HG03354 (cell line): ENCODE results near the gene MIEN1.
"Not testable (repeated sequence)": the region's sequence is repeated elsewhere in the genome, so short reads cannot be mapped to it uniquely, and the experiment has no call there.

ENCODE experiments used
- ATAC-seq: cut with Tn5 transposase; IDR thresholded peaks from one replicate; pipeline ENCODE4 v1.9.1; 2021; ENCODE audit warnings: mild to moderate bottlenecking; ENCODE audit not compliant: unreplicated experiment, poor library complexity, severe bottlenecking

Gene MIEN1

DNA sequence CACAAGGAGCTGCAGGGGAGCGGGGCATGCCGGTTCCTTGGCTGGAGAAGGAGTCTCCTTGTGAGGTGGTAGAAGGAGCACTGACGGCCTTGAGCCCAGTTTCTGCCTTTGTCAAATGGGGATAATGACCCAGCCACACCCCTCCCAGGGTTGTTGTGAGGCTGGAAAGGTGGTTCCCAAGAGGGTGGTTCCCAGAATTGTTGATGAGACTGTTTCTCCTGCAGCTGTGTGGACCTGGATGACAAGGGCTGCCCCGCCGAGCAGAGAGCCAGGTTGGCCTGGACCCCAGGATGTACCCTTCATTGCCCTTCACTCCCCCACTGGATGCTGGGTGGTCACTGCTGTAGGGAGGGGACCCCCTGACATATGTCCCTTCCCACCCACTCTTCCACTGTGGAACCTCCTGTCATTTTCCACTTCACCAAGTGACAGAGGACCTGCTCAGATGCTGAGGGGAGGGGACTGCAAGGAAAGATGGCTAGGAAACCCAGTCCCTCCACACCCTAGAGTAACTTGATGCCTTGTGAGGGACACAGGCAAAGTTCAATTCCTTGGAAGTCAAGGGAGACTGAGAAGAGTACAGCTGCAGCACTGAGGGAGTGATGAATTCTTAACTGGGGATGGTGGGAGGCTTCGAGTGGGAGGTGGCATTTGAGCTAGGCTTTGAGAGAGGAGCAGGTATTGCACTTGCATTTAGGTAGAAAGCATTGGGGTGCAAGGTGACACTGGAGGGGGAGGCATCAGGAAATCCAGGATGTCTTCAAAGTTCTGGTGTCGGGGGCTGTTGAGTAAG lies 10.6 kb downstream of the MIEN1 start:
- ATAC-seq, result no peak

DNA sequence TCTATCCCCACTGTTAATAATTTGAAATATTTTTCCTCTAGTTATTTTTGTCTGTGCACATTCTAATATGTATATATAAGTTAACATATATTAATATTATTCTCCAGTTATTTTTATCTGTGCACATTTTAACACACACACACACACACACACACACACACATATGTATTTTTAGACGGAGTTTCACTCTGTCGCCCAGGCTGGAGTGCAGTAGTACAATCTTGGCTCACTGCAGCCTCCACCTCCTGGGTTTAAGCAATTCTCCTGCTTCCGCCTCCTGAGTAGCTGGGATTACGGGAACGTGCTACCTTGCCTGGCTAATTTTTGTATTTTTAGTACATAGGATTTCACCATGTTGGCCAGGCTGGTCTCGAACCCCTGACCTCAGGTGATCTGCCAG lies 12.7 kb downstream of the MIEN1 start:
- no peak for ATAC-seq

DNA sequence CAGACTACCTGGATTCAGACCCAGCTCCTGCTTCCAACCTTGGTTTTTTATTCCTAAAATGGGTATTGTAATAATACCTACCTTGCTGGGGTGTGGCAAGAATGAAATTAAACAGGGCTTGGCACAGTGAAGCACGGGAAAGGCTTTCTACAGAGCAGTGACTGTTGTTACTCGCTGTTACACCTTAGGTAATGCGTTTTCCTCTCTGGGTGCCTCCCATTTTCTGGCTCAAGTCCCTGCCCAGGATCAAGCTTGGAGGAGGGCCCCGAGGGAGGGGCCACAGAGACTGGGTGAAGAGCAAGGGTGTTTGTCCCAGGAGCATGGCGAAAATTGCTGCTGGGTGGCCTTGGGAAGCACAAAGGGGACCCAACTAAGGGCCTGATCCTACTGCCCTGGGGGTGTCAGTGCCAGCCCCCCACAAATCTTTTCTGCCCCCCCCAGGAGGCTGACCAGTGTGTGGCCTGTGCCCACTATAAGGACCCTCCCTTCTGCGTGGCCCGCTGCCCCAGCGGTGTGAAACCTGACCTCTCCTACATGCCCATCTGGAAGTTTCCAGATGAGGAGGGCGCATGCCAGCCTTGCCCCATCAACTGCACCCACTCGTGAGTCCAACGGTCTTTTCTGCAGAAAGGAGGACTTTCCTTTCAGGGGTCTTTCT lies 13.3 kb downstream of the MIEN1 start:
- no peak for ATAC-seq

DNA sequence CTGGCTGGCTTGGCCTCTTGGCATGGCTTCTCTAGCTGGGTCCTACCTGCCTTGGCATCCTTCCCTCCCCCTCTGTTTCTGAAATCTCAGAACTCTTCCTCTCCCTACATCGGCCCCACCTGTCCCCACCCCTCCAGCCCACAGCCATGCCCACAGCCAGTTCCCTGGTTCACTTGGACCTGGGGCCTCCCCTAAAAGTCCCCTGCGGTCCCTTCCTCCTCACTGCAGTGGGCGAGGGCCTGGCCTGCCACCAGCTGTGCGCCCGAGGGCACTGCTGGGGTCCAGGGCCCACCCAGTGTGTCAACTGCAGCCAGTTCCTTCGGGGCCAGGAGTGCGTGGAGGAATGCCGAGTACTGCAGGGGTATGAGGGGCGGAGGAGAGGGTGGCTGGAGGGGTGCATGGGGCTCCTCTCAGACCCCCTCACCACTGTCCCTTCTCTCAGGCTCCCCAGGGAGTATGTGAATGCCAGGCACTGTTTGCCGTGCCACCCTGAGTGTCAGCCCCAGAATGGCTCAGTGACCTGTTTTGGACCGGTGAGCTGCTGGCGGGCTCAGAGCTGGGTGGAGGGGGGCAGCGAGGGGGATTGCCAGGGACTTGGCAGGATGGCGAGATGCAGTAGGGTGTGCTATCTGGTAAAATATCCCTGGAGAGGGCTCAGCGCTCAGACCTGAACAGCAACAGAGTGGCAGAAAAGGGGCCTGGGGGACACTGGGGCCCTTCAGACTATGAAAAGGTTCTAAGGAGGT lies 14.1 kb downstream of the MIEN1 start:
- no peak for ATAC-seq

DNA sequence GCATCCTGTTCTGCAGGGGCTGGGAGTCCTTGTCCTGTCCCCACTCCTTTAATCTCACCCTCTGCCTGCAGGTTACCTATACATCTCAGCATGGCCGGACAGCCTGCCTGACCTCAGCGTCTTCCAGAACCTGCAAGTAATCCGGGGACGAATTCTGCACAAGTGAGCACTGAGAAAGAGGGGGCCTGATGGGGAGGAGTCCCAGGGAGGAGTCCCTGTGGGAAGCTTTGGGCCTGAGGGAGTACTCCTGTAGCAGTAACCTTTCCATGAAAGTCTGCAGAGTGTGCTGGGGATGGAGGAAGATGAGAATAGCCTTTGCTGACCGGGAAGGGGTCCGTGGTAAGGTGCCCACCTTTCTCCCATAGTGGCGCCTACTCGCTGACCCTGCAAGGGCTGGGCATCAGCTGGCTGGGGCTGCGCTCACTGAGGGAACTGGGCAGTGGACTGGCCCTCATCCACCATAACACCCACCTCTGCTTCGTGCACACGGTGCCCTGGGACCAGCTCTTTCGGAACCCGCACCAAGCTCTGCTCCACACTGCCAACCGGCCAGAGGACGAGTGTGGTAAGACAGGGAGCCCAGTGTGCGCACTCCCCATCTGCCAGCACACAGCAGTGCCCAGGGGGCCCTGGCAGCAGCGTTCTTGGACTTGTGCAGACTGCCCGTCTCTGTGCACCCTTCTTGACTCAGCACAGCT lies 14.8 kb downstream of the MIEN1 start:
- ATAC-seq, result no peak

DNA sequence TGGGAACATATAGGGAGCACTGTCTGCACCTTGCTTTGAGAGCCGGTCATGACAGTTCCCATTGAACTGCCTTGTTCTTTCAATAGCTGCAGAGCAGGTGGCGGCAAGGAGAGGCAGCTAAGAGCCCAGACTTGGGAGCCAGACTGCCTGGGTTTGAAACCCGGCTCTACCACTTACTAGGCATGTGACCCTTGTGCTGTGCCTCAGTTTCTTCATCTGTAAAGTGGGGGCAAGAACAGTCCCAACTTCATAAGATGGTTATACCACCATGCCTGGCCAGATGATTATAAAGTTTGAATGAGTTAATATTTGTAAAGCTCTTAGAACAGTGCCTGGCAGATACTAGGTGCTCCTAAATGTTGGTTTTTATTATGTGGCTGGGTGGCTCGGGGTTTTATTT lies 16.1 kb downstream of the MIEN1 start:
- no peak for ATAC-seq

DNA sequence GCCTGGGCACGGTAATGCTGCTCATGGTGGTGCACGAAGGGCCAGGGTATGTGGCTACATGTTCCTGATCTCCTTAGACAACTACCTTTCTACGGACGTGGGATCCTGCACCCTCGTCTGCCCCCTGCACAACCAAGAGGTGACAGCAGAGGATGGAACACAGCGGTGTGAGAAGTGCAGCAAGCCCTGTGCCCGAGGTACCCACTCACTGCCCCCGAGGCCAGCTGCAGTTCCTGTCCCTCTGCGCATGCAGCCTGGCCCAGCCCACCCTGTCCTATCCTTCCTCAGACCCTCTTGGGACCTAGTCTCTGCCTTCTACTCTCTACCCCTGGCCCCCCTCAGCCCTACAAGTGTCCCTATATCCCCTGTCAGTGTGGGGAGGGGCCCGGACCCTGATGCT lies 18.5 kb downstream of the MIEN1 start:
- ATAC-seq, result no peak

DNA sequence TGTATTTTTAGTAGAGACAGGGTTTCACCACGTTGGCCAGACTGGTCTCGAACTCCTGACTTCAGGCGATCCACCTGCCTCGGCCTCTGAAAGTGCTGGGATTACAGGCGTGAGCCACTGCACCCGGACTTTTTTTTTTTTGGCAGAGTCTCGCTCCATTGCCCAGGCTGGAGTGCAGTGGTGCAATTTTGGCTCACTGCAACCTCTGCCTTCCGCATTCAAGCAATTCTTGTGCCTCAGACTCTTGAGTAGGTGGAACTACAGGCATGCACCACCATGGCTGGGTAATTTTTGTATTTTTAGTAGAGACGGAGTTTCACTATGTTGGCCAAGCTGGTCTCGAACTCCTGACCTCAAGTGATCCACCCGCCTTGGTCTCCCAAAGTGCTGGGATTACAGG lies 19.3 kb downstream of the MIEN1 start:
- ATAC-seq, result not testable (repeated sequence)

DNA sequence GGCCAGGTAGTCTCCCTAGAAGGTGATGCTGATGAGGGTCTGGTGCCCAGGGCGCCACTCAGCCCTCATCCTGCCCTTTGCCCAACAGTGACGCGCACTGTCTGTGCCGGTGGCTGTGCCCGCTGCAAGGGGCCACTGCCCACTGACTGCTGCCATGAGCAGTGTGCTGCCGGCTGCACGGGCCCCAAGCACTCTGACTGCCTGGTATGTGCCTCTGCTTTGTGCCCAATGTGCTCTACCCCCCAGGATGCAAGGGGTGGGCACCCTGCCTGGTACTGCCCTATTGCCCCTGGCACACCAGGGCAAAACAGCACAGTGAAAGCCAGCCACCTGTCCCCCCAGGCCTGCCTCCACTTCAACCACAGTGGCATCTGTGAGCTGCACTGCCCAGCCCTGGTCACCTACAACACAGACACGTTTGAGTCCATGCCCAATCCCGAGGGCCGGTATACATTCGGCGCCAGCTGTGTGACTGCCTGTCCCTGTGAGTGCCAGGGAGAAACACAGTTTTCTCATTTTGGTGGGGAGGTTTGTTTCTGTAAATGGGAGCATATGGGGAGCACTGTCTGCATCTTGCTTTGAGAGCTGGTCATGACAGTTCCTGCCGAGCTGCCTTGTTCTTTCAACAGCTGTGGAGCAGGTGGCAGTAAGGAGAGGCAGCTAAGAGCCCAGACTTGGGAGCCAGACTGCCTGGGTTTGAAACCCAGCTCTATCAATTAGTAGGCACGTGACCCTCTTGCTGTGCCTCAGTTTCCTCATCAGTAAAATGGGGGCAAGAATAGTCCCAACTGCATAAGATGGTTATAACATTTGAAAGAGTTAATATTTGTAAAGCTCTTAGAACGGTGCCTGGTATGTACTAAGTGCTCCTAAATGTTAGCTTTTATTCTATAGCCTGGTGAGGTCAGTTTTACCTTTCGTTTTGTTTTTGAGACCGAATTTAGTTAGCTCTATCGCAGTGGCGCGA lies 20.1 kb downstream of the MIEN1 start:
- ATAC-seq, result no peak

DNA sequence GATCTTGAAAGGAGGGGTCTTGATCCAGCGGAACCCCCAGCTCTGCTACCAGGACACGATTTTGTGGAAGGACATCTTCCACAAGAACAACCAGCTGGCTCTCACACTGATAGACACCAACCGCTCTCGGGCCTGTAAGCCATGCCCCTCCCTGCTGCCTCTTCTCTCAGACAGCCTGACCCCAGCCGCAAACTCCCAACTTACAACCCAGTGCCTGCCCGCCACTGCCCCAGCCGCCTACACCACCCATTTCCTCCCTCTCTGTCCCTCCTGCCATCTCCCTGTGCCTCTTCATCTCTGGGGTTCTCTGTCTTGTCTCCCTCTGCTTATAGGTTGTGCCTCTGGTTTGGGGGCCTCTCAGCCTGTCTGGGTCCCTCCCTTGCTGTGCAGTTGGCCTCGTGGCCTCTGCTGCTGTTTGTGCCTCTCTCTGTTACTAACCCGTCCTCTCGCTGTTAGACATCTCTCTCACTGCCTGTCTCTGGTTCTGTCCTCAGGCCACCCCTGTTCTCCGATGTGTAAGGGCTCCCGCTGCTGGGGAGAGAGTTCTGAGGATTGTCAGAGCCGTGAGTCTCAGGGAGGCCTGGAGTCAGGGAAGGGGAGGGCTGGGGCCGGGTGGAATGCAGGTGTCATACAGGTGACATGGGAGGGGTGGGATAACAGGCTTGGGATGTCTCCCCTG lies 20.9 kb downstream of the MIEN1 start:
- no peak for ATAC-seq

DNA sequence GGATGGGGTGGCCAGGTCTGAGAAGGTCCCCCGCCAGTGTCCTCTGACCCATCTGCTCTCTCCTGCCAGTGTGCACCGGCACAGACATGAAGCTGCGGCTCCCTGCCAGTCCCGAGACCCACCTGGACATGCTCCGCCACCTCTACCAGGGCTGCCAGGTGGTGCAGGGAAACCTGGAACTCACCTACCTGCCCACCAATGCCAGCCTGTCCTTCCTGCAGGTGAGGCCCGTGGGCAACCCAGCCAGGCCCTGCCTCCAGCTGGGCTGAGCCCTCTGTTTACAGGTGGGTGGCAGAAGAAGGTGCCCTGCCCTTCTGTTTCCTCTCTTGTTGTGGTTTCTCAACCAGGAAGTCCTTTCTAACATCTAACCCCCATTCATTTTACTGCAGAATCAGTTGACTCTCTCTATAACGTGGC lies 23.4 kb downstream of the MIEN1 start:
- no peak for ATAC-seq

DNA sequence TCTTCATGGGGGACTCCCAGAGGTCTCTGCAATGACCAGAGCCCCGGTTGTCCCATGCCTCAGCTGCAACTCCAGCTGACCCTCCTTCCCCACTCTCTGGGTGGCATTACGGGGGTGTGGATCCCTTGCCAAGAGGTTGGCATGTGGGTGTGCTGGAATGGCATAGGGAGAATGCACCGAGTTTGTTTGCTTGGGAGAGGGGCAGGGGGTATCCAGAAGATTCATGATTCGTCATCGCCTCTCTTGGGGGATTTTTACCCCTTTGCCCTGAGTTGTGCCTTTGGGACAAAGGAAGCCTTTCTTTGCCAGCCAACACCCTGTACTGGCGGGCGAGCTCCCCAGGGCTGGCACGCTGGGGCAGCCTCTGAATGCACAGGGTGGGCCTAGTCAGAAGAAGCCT lies 23.9 kb downstream of the MIEN1 start:
- ATAC-seq, result no peak

DNA sequence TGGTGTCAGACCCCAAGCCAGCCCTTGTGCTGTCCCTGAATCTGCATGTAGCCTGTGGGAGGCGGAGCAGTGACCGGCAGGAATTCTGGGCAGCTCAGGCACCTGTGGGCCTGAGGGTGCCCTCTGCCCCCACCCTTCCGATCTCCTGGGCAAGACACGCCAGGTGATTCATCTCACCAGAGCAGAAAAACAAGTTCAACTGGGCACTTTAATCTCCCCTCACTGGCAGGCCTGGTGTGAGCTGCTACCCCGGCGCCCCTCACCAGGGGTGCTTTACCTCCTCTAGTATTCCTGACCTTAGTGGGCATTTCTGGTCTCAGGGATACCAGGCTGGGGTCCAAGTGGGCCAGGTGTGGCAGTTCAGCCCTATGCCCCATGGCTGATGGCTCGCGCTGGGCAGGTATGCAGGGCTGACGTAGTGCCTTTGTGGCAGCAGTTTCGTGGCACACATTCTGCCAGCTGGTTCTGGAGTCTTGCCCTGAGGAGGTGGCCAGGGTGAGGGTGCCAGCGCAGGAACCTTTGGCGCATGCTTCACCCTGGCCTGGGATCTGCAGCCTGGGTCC lies 24.5 kb downstream of the MIEN1 start:
- ATAC-seq, result no peak

DNA sequence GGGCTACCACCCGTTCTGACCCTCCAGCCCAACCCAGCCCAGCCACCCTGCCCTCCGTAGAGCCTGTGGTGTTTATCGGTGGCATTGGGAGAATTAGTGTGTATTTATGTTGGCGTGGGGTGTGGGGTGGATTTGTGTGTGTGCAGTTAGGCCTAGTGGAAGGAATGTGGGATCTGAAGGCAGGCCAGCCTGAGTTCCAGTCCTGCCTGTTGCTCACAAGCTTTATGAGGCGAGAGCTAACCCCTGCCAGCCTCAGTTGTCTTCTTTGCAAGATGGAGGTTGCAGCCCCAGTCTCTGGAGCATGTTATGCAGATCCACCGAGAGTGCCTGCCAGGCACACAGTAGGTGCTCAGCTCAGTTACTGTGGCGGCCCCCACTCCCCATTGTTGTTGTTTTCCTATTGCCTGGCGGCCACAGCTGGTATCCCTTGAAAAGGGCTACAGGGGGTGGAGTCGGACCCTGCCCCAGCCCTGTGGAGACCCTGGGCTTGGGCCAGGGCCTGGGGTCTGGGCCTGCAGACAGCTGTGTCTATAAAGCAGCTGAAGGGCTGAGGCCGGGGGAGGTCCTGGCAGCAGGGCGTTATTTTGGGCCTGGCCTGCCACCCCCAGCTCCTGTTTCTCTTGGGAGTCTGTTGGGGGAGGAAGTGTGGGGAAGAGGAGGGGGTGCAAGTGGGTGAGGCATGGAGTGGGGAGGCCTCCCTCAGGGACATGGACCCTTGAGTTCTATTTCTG lies 25.3 kb downstream of the MIEN1 start:
- ATAC-seq, result no peak

DNA sequence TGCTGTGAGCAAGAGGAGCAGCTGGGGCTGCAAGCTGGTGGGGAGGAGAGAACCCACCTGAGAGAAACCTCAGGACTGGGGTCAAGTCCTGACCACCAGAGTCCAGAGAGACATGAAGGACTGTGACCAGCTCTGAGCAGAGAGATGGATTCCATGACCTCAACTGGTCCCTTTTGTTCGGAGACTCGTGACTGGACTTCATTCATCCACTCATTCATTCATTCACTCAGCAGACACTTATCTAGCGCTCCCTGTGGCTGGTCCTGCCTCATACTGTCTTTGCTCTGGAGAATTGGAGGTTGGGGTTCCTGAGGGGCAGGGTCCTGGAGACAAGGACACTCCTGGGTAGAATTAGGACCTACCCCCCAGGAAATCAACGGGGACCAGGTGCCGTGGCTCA lies 26.4 kb downstream of the MIEN1 start:
- ATAC-seq, result no peak

DNA sequence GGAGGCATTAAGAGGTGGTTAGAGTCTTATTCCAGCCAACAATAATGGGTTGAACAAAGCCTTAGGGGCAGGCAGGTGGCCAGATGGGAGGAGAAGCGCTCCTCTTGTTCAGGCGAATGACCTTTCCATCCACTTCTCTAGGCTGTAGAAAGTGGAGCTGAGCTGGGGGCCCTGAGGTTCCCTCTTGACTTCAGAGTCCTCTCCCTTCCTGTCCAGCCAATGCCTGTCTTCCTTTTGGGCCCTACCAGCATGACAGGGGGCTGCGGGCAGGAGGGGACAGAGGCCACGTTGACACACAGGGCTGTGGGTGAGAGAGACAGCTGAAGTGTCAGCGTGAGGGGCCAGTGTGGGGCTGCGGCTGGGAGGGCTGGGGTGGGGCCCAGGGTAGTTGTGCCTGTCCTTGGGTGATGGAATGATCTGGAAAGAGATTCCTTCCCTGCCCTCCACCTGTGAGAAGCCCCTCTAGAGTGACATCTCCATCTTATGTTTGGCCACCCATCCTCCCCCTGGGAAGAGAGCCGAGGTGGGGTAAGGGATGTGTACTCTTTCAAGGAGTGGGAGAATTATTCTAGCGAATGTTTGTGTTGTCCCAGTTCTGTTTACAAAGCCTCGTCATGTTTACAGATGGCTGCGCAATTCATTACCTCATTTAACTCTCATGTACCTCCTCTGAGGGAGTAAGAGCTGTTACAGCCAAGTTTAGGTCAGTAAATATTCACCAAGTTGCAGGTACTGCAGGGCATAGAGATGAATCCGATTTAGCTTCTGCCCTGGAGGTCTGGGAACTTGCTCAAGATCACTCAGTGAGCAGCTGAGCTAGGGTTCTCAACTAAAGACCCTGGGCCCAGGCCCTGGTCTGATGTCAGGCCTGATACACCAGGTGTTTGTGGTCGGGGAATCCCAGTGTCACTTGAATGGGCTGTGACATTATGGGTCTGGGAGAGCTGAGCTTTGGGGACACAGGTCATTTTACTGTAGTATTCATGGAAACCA lies 27.1 kb downstream of the MIEN1 start:
- no peak for ATAC-seq
